Kidney epithelial cell (primary cell): ENCODE measurements around the gene TTLL5. TPM values are rescaled to one million over a fixed set of nuclear protein-coding genes. Genes with fewer than 3 reads are reported as not detected.

Experiments used
- DNase-seq: peaks from one replicate; pipeline ENCODE4 v3.0.0-alpha.2; 2010; ENCODE audit warnings: low read depth
- H3K27me3 ChIP-seq: 2 replicates; pipeline ENCODE4 v1.6.0; 2011; ENCODE audit warnings: low read length; ENCODE audit not compliant: control insufficient read depth, insufficient read depth
- H3K36me3 ChIP-seq: 2 replicates; pipeline ENCODE4 v1.5.1; 2011; ENCODE audit warnings: low read length; ENCODE audit not compliant: control insufficient read depth, insufficient read depth
- H3K4me3 ChIP-seq: 2 replicates; pipeline ENCODE4 v1.5.1; 2011; ENCODE audit warnings: low read depth, mild to moderate bottlenecking, control low read depth, low read length
- total RNA-seq: library from RNA; depleted of rRNA; stranded (reverse); fragments of >200 nt; gene quantifications from 2 replicates; pipeline ENCODE4 v1.2.3, GENCODE V29; 2015
- TF ChIP-seq, protein P1 (sequence below): IDR thresholded peaks from 2 replicates; pipeline ENCODE4 v1.5.1; 2011; ENCODE audit warnings: mild to moderate bottlenecking, moderate library complexity, low read length, control low read depth, inconsistent platforms; ENCODE audit not compliant: insufficient read depth, poor library complexity, severe bottlenecking

The TTLL5 gene
- total RNA-seq, 1 donor from 2014 or later: 24.7 TPM

DNA sequence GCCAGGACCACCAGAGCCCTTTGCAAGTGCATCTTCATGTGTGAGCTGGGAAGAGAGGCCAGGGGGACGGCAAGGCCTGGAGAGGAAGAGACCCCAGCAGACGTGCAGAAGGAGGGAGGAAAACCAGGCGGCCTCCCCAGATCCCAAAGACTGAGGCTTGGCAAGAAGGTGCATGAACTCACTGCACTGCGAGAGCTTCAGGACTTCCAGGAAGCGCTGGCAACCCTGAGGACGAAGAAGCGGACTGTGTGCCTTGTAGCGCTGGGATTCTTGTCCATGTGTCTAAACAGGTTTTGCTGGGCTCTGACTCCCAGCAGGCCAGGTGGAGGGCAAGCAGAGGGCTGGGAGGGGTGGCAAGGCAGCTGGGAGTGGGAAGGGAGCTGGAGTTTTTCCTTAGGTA lies 319.8 kb downstream of the TTLL5 start:
- H3K4me3 ChIP-seq: no peak overlapping the region
- TF ChIP-seq, protein P1, sequence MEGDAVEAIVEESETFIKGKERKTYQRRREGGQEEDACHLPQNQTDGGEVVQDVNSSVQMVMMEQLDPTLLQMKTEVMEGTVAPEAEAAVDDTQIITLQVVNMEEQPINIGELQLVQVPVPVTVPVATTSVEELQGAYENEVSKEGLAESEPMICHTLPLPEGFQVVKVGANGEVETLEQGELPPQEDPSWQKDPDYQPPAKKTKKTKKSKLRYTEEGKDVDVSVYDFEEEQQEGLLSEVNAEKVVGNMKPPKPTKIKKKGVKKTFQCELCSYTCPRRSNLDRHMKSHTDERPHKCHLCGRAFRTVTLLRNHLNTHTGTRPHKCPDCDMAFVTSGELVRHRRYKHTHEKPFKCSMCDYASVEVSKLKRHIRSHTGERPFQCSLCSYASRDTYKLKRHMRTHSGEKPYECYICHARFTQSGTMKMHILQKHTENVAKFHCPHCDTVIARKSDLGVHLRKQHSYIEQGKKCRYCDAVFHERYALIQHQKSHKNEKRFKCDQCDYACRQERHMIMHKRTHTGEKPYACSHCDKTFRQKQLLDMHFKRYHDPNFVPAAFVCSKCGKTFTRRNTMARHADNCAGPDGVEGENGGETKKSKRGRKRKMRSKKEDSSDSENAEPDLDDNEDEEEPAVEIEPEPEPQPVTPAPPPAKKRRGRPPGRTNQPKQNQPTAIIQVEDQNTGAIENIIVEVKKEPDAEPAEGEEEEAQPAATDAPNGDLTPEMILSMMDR: no peak
- peaks cover 3% of the 10 kb centered on the region for H3K27me3 ChIP-seq
- DNase-seq: no peak
- H3K36me3 ChIP-seq: no peaks in the 10 kb centered on the region

DNA sequence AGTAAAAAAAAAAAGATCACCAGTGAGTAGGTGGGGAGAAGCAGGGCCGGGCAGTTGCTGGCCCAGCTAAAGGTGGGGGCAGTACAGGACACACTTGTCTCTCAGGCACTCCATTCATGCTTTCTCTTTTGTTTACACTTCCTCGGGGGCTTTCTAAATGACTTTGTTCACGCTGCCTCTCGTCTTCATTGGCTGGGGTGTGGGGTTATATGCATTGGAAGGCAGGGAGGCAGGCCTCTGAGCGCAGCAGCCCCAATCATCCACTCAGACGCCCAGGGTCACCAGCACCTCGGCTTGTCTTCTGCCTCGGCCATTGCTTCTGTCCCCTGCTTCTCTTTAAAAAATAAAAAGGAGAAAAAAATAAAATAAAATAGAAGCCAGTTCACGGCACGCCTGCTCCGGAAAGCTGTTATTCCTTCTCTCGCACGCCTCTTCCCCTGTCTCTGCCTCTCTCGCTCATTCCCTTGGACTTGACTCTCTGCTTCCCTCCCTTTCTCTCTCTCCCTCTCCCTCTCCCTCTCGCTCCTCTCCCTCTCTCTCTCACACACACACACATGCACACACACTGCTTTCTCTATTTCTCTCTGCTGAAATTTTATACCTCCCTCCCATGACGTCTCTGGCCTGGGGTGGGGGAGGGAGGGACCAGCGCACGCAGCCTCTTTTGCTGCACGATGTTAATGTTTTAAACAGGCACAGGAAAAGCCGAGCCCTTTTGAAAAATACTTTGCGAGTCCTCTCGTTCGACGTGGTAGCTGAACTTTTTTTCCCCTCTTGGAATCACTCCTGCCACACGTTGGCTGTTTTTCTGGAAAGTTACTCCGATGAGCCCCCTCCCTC lies 320.6 kb downstream of the TTLL5 start, which contains the start of gene TGFB3:
TSS of gene TGFB3 (minus strand) at position 570 of the 840 bp plus-strand sequence. CDS start 1,102 bp downstream, outside the sequence.
- DNase-seq: peak; percentile 57
- Histone ChIP-seq H3K36me3 (no peaks in the 10 kb centered on the region), H3K4me3 (peak within 1 kb of the TSS; percentile 67), H3K27me3 (peaks cover 3% of the 10 kb centered on the region)
- TF ChIP-seq, protein P1: no peak

DNA sequence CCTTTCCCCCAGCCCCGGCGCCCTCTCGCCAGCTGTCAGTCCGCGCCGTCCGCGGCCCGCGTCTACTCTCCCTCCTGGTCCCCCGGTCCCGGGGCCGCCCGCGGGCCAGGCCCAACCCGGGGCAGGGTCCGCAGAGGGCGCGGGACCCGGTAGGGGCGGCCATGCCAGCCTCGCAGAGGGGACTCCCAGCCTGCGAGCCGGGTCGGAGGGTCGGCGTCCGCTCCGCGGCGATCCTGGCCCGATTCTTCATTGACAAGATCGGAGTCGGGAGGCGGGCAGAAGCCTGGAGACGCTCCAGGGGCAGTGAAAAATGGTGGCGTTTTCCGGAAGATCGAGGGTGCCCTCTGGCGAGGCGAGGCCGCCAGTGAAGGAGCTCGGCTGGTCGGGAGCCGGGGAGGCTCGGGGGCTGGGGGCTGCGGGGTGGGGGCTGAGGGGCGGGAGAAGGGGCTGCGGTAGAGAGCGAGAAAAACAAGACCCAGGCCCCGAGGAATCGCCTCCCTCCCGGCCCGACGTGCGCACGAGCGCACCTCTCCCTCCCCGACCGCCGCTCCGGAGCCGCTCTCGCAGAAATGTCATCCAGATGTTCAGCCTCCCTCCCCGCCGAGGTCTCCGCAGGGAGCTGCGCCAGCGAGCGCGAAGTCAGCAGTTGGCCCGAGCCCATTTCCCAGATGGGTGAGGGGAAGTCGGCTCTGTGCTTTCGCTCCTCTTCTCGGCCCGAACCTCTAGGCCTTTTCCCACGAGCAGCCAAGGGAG lies 321.4 kb downstream of the TTLL5 start:
- H3K4me3 ChIP-seq: peak overlapping the region; percentile 67
- peaks cover 3% of the 10 kb centered on the region for H3K27me3 ChIP-seq
- no peaks in the 10 kb centered on the region for H3K36me3 ChIP-seq
- TF ChIP-seq, protein P1: peak; percentile 69
- DNase-seq: no peak

DNA sequence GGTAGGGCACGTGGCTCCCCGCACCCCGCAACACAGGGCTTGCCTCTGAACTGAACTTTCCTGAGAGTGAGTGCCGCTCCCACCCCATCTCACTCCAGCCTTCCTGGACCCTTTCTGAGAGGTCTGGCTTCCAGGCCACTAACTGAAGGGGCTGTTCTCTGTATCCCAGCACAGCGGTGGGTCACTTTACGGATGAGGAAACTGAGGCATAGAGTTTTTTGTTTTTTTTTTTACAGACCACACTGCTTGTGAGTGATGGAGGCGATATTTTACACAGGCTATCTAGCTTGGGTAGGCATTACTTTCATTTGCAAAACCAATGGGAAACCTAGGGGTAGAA lies 321.9 kb downstream of the TTLL5 start:
- H3K4me3 ChIP-seq: peak overlapping the region; percentile 67
- TF ChIP-seq, protein P1: no peak
- no peak for DNase-seq
- no peaks in the 10 kb centered on the region for H3K36me3 ChIP-seq
- peaks cover 3% of the 10 kb centered on the region for H3K27me3 ChIP-seq

DNA sequence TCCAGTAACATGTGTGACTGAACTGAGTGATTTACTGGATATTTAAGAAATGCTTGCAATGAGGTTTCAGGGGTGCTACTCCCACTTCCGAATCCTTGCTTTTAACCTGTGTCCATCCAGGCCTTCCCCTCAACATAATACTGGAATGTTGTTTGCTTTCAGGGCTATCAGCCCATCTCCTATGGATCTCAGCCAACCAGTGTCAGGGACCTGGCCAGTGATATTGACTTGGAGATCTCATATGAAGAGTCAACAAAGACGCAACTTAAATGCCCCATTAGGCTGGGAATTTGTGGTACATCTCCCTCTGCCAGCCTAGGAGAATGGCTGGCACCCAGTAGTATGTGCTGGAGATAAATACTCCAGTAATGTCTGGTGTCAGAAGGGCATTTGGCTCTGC lies 323.6 kb downstream of the TTLL5 start:
- TF ChIP-seq, protein P1: no peak
- peaks cover 3% of the 10 kb centered on the region for H3K27me3 ChIP-seq
- no peak for DNase-seq
- H3K36me3 ChIP-seq: no peaks in the 10 kb centered on the region
- no peak overlapping the region for H3K4me3 ChIP-seq
